Tibial nerve (tissue), 4 donors: ENCODE data around the gene SKAP1. TPM values are rescaled to one million over a fixed set of nuclear protein-coding genes. Genes with fewer than 3 reads are reported as not detected.
"Not testable (repeated sequence)": the region's sequence is repeated elsewhere in the genome, so short reads cannot be mapped to it uniquely, and the experiment has no call there.

Source experiments
- DNase-seq, 2 donors: peaks; one replicate each; pipeline ENCODE4 v3.0.0-alpha.2; 2019; ENCODE audit warnings: low spot score in 2 of 2
- H3K27ac ChIP-seq, 4 donors: fragments of 200-600 bp; sonication (generic) in 3 of 4; one replicate each; pipeline ENCODE4 v1.5.1; 2017 to 2019; ENCODE audit warnings: mild to moderate bottlenecking in 1 of 4
- H3K27me3 ChIP-seq, 2 donors: fragments of 200-600 bp; sonication (generic) in 1 of 2; one replicate each; pipeline versions ENCODE4 v1.5.1 to v1.6.0; 2017 to 2019
- H3K36me3 ChIP-seq, 3 donors: fragments of 200-600 bp; sonication (generic); one replicate each; pipeline ENCODE4 v1.5.1; 2018 to 2019
- H3K4me1 ChIP-seq, 4 donors: fragments of 200-600 bp; sonication (generic) in 3 of 4; one replicate each; pipeline ENCODE4 v1.5.1; 2017 to 2019
- H3K4me3 ChIP-seq, 4 donors: fragments of 200-600 bp; sonication (generic) in 3 of 4; one replicate each; pipeline ENCODE4 v1.5.1; 2017 to 2019; ENCODE audit warnings: mild to moderate bottlenecking in 1 of 4, moderate library complexity in 1 of 4
- H3K9me3 ChIP-seq, 4 donors: fragments of 200-600 bp; sonication (generic) in 3 of 4; one replicate each; pipeline ENCODE4 v1.5.1; 2017 to 2019
- CTCF ChIP-seq, 5 experiments: fragments of 200-600 bp in 3 of 5; fragments of 450-650 bp in 2 of 5; sonication (generic) in 3 of 5; IDR thresholded peaks; one replicate each; pipeline ENCODE4 v1.5.1; 2016 to 2019; ENCODE audit warnings: antibody characterized with exemption in 5 of 5, mild to moderate bottlenecking in 3 of 5, moderate library complexity in 2 of 5
- EP300 ChIP-seq, 2 donors: sonication (generic); formaldehyde crosslinking; IDR thresholded peaks; one replicate each; pipeline ENCODE4 v1.6.1; 2017; ENCODE audit warnings: antibody characterized with exemption in 2 of 2, mild to moderate bottlenecking in 1 of 2
- POLR2A ChIP-seq, 2 donors: fragments of 450-650 bp; IDR thresholded peaks; one replicate each; pipeline ENCODE4 v1.6.1; 2017; ENCODE audit warnings: antibody characterized with exemption in 2 of 2, mild to moderate bottlenecking in 2 of 2, moderate library complexity in 2 of 2
- WGBS, 2 donors: methylation state at CpG; one replicate each; pipeline ENCODE4 v1.1.5; 2018; 5-methylcytosine and 5-hydroxymethylcytosine counted together
- total RNA-seq, 4 donors: library from RNA; depleted of rRNA; stranded (reverse); fragments of >200 nt; gene quantifications; one replicate each; pipeline ENCODE4 v1.1.0, GENCODE V29; 2016

SKAP1 gene
- total RNA-seq, 4 donors from 2014 or later: 0.59 to 2.0 (median 1.3) TPM

DNA sequence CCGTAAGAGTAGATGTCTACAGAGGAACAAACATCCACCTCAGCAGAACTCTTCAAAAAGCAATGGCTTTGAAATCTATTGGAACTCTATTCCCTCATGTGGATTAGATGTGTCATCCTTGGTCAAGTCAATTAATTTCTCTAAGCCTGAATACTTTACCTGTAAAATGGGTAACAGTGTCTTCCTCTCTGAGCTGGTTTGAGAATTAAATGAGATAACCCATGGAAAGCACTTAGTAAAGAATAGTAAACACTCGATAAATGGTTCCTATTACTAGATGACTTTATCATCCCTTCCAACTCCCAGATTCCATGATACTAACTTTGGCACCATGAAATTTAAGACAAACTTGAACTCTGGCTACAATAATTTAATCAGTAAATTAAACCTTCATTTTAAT lies 89.1 kb downstream of the SKAP1 start:
- 87 to 92% methylated on average over 2 of the region's 2 CpGs for WGBS, 2 donors
- Histone ChIP-seq H3K36me3 (no peaks in the 10 kb centered on the region), H3K27ac (no peak overlapping the region), H3K27me3 (peaks cover 0 to 55% of the 10 kb centered on the region in 2 donors), H3K9me3 (no peaks in the 10 kb centered on the region), H3K4me3 (no peak overlapping the region), H3K4me1 (no peaks in the 10 kb centered on the region)
- TF ChIP-seq CTCF (IDR thresholded peaks at IDR 0.05) (no peak), POLR2A (IDR thresholded peaks at IDR 0.05) (no peak), EP300 (IDR thresholded peaks at IDR 0.05) (no peak)
- DNase-seq: no peak

GRCh38 chr17:48338720-48339119 lies 91.3 kb downstream of the SKAP1 start:
- peaks cover 0 to 74% of the 10 kb centered on the region in 2 donors for H3K27me3 ChIP-seq
- no peak overlapping the region for H3K27ac ChIP-seq
- no peaks in the 10 kb centered on the region for H3K9me3 ChIP-seq
- no peak overlapping the region for H3K4me3 ChIP-seq
- 44 to 48% methylated on average over 2 of the region's 2 CpGs for WGBS, 2 donors
- TF ChIP-seq CTCF (IDR thresholded peaks at IDR 0.05): no peak
- no peak for TF ChIP-seq EP300 (IDR thresholded peaks at IDR 0.05)
- no peak for TF ChIP-seq POLR2A (IDR thresholded peaks at IDR 0.05)
- no peak for DNase-seq
- H3K4me1 ChIP-seq: no peaks in the 10 kb centered on the region
- no peaks in the 10 kb centered on the region for H3K36me3 ChIP-seq

- H3K4me3 ChIP-seq, H3K27ac ChIP-seq, H3K4me1 ChIP-seq, H3K9me3 ChIP-seq, DNase-seq, H3K36me3 ChIP-seq: not testable (repeated sequence)
- peaks cover 0 to 78% of the 10 kb centered on the region in 2 donors for H3K27me3 ChIP-seq
- 92 to 96% methylated on average over 2 of the region's 2 CpGs for WGBS, 2 donors
Observed at GRCh38 chr17:48337903-48338302, 92.1 kb downstream of the SKAP1 start.

DNA sequence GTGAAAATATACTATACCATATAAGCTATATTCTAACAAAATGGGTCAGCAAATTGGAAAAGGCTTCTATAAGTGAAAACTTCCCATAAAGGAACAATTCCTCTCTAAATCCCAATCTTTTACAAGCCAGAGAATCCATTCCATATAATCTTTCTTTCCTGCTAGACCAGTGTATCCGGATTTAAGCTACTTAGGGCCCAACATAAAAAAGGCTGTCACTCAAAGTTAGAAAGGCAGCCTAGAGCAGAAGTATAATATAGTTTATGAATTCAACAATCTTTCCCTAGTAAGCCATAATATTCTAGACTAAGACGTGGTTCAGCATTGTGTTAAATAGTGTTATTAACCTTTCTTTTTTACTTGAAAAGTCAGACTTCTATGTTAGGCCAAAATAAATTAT lies 93.0 kb downstream of the SKAP1 start:
- no peaks in the 10 kb centered on the region for H3K9me3 ChIP-seq
- TF ChIP-seq CTCF (IDR thresholded peaks at IDR 0.05): no peak
- H3K36me3 ChIP-seq: no peaks in the 10 kb centered on the region
- H3K4me3 ChIP-seq: no peak overlapping the region
- DNase-seq: no peak
- no peak overlapping the region for H3K27ac ChIP-seq
- H3K4me1 ChIP-seq: no peaks in the 10 kb centered on the region
- H3K27me3 ChIP-seq: peaks cover 0 to 77% of the 10 kb centered on the region in 2 donors
- 68 to 73% methylated on average over 2 of the region's 2 CpGs for WGBS, 2 donors

GRCh38 chr17:48335858-48336500 lies 94.0 kb downstream of the SKAP1 start:
- Histone ChIP-seq H3K4me1 (no peaks in the 10 kb centered on the region), H3K27ac (no peak overlapping the region), H3K4me3 (no peak overlapping the region), H3K9me3 (no peaks in the 10 kb centered on the region), H3K36me3 (no peaks in the 10 kb centered on the region), H3K27me3 (peaks cover 0 to 85% of the 10 kb centered on the region in 2 donors)
- TF ChIP-seq CTCF (IDR thresholded peaks at IDR 0.05) (peak; percentile 59 to 75 (median 65)), POLR2A (IDR thresholded peaks at IDR 0.05) (no peak)
- WGBS, 2 donors: 3 to 5% methylated on average over 5 of the region's 5 CpGs
- DNase-seq: no peak
